Cardiac fibroblast (primary cell): ENCODE measurements around the gene CCDC138.

Source experiments
- DNase-seq, 2 donors: peaks; one replicate each; pipeline versions ENCODE4 v3.0.0 to v3.0.0-alpha.2; 2010; ENCODE audit warnings: low read depth in 2 of 2
- H3K4me3 ChIP-seq, 2 donors: replicated peaks in 1 of 2; 1 replicate in 1 of 2; 2 replicates in 1 of 2; pipeline ENCODE4 v1.5.1; 2011; ENCODE audit warnings: low read depth in 2 of 2, low read length in 2 of 2, mild to moderate bottlenecking in 2 of 2, moderate library complexity in 1 of 2
- TF ChIP-seq, protein P1 (sequence below): IDR thresholded peaks from one replicate; pipeline ENCODE4 v1.5.1; 2011; ENCODE audit warnings: low read depth, mild to moderate bottlenecking, low read length, inconsistent platforms

The CCDC138 gene

DNA sequence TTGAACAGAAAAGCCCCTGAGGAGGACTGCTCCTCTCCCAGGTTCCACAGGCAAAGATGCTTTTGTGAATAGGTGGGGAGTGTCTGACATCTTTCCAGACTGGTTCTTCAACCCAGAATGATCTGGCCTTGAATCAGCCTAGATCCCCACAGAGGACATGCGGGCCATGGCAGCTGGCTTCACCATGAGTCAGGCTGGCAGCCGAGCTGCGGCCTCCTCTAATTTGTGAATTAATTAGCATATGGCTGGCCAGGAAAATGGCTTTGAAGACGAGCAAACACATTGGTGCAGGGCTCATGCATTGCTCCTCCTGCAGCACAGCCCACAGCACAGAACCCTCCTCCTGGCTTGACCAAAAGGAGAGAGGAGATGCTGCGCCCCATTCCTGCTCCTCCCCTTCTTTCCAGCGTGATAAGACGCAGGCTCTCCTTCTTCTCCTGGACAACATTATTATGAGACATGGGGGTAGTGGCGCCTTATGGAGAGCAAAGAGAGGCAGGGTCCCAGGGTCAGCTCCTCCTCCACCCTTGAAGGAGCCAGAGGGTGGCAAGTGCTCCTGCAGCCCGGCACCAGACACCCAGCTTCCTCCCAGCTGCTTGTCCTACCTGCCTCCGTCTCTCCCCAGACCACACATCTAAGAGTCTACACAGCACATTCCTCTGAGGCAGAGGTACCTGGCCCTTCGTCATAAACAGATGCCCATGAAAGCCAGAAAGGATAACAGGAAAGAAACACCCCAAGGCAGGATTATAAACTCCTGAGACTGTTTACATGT lies 135.8 kb downstream of the CCDC138 start:
- TF ChIP-seq, protein P1, sequence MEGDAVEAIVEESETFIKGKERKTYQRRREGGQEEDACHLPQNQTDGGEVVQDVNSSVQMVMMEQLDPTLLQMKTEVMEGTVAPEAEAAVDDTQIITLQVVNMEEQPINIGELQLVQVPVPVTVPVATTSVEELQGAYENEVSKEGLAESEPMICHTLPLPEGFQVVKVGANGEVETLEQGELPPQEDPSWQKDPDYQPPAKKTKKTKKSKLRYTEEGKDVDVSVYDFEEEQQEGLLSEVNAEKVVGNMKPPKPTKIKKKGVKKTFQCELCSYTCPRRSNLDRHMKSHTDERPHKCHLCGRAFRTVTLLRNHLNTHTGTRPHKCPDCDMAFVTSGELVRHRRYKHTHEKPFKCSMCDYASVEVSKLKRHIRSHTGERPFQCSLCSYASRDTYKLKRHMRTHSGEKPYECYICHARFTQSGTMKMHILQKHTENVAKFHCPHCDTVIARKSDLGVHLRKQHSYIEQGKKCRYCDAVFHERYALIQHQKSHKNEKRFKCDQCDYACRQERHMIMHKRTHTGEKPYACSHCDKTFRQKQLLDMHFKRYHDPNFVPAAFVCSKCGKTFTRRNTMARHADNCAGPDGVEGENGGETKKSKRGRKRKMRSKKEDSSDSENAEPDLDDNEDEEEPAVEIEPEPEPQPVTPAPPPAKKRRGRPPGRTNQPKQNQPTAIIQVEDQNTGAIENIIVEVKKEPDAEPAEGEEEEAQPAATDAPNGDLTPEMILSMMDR = no peak
- no peak overlapping the region for H3K4me3 ChIP-seq
- peak in 1 of 2 donors; percentile 34 for DNase-seq

DNA sequence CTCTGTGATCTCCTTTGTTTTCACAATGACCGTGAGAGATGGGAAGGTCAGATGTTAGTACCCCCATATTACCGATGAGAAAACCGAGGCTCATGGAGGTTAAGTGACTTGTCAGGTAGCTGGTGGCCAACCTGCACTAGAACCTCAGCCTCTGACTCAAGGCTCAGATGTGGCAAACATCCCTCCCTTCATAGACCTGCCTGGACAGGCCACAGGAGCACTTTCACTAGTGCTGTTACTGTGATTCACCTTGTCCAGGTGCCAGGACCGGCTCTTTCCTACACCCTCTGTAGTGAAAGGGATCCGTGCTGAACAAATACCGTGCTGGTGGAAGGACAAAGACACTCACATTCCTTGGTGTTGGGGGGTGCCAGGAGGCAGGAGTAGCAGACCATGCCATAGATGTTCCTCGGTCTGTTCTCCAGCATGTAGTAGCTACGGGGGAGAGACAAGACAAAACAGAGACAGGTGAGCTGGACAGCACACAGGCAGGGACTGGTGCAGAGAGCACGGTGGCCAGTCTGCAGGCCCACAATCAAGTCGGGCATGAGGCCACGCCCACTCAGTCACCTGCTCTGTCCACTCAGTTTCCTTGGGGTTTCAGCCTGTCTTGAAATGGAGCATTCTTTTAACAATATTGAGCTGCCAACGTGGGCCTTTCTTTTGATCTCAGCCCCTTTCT lies 136.6 kb downstream of the CCDC138 start:
- DNase-seq = no peak
- H3K4me3 ChIP-seq = no peak overlapping the region
- TF ChIP-seq, protein P1 = no peak

DNA sequence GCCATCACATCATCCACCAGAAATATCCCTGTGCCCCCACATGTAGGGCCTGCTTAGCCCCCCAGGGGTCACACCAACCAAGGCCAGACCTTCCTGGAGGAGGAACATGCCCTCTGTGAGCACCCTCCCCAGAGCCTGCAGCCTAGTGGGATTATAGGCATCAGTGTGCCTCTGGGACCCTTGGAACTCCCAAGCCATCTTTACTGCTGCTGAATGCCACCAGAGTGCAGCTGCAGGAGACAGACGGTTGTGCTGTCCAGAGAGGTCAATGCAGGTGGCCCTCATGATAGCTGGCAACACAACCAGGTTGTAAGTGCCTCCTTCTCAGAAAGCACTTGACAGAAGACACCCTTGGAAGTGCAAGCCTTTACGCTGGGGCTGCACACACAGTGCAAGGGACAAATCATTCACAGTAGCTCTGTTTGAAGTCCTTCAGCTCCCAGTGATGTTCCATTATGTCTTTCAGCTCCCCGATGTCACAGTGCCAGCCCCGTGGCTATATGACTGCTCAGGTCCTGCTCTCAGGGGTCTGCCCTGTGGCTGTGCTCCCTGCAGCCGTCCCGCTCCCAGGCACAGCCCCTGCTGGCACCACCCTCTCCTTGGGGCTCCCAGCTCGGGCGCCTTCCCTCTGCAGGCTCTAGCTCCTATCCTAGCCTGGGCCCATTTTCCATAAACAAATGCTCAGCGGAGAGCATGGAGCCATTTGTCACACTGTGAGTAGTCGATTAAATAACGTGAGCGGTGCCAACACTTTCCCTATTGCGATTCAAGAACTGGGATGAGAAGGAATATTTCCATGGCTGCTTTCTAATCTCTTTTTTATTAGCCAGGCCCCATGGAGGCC lies 137.4 kb downstream of the CCDC138 start:
- TF ChIP-seq, protein P1 = no peak
- no peak overlapping the region for H3K4me3 ChIP-seq
- no peak for DNase-seq

DNA sequence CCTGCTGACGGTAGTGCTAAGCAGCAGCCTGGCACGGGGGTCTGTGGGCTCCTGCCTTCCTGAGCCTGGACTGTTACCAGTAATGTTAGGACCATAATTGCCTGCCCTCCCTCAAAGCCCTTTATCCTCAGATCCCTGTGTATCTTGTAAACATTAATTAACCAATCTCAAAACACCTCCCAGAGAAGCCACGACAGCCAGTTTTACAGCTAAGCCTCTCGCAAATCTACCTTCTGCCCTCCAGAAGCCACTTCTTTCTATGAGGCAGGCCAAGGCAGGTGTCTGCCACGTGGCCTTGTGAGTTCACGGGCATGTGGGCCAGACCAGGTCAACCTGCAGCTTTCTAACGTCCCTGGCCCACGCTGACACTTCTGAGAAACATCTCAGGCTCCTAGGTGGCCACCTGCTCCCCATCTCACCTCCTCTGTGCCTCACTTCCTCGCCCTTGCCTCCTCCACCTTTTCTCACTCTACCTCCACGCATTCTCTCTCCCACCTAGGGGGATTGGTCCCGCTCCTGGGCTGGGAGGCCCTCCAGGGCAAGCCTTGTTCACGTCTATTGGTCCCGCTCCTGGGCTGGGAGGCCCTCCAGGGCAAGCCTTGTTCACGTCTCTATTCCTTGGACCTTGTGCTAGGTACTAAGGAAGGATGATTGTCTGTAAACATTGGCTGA lies 138.1 kb downstream of the CCDC138 start:
- no peak for DNase-seq
- TF ChIP-seq, protein P1 = no peak
- H3K4me3 ChIP-seq = no peak overlapping the region

DNA sequence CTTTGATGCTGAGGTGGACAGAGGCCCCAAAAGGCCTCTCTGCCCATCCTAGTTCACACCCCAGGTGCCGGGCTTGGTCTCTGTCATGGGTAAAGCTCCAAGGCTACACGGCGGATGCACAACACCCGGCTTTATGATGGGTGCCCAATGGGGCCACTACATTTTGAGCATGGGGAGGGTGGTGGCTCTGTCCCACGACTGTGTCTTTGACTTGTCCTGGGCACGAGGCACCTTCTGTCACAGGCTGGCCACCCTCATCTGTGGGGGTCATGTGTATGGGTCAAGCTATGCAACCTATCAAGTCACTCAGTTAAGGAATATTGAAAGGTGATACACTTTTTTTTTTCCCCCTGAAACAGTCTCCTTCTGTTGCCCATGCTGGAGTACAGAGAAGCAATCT lies 138.7 kb downstream of the CCDC138 start:
- DNase-seq = no peak
- TF ChIP-seq, protein P1 = no peak
- no peak overlapping the region for H3K4me3 ChIP-seq

DNA sequence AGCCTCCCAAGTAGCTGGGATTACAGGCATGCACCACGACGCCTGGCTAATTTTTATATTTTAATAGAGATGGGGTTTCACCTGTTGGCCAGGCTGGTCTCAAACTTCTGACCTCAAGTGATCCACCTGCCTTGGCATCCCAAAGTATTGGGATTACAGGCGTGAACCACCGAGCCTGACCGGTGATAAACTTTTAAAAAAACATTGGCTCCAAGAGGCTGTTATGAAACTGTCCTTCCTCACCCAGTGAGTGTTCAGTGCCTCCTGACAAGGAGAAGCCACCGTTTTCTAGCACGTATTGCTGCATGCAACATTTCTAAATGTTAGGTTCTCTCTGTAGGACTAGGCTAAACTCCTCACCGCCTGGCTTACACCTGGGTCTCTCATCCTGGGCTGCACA lies 139.2 kb downstream of the CCDC138 start:
- H3K4me3 ChIP-seq = no peak overlapping the region
- DNase-seq = no peak
- TF ChIP-seq, protein P1 = no peak
